LNCAP (cell line): ENCODE data around the gene CSMD2.
A peak's percentile ranks its signal among the peaks of the same experiment; 100 is the strongest.

Experiments
- TF ChIP-seq, protein P1 (sequence below): fragments of 450-650 bp; IDR thresholded peaks from 2 replicates; pipeline ENCODE4 v1.5.1; 2017; ENCODE audit warnings: mild to moderate bottlenecking

CSMD2 gene

DNA sequence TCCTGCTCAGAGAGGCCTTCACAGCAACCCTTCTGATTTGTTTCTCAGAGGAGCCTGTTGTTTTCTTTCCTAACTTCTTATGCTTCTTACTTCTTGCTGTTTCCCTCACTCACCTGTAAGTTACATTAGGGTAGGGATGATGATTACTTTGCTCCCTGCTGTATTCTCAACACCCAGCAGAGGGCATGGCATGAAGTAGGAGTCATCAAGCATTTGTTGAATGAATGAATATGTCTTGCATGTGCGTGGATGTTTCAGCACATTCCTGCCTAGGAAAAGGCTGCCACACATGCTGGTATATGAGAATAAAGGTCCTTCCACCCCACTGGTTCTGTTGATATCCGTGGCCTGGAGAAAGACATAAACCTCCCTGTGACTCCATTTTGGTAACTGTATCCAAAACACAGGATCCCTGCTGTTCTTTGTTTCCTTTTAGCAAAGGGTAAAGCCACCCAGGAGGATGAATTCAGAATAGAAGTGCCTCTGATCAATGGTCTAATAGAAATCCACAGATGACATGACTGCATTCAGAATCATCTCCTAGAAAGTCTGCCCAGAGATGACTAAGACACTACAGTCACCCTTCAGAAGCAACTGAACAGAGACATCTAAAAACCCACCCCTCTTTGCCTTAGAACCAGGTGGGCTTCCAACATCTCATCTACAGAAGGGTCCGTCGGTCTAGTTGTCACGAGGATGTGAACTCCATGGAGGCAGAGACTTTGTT lies 523.8 kb downstream of the CSMD2 start:
- TF ChIP-seq, protein P1, sequence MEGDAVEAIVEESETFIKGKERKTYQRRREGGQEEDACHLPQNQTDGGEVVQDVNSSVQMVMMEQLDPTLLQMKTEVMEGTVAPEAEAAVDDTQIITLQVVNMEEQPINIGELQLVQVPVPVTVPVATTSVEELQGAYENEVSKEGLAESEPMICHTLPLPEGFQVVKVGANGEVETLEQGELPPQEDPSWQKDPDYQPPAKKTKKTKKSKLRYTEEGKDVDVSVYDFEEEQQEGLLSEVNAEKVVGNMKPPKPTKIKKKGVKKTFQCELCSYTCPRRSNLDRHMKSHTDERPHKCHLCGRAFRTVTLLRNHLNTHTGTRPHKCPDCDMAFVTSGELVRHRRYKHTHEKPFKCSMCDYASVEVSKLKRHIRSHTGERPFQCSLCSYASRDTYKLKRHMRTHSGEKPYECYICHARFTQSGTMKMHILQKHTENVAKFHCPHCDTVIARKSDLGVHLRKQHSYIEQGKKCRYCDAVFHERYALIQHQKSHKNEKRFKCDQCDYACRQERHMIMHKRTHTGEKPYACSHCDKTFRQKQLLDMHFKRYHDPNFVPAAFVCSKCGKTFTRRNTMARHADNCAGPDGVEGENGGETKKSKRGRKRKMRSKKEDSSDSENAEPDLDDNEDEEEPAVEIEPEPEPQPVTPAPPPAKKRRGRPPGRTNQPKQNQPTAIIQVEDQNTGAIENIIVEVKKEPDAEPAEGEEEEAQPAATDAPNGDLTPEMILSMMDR, result peak; percentile 67

DNA sequence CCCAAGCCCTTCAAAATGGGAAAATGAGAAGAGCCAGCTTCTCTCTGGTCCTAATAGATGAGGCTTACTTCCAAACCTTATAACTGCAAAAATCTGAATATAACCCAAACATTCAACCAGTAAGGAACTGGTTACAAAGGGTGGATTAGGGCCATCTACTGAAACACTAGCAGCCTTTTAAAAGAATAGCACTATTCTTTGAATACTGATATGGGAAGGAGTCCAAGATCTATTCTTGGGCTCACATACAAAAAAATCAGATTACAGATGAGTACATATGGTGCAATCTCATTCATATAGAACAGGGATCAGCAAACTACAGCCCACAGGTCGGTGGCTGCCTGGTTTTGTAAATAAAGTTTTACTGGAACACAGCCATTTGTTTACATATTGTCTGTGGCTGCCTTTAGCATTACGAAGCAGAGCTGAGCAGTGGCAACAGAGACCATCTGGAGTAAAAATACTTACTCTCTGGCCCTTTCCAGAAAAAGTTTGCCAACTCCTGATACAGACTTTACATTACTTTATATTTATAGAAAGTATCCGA lies 524.8 kb downstream of the CSMD2 start:
- TF ChIP-seq, protein P1, result no peak

DNA sequence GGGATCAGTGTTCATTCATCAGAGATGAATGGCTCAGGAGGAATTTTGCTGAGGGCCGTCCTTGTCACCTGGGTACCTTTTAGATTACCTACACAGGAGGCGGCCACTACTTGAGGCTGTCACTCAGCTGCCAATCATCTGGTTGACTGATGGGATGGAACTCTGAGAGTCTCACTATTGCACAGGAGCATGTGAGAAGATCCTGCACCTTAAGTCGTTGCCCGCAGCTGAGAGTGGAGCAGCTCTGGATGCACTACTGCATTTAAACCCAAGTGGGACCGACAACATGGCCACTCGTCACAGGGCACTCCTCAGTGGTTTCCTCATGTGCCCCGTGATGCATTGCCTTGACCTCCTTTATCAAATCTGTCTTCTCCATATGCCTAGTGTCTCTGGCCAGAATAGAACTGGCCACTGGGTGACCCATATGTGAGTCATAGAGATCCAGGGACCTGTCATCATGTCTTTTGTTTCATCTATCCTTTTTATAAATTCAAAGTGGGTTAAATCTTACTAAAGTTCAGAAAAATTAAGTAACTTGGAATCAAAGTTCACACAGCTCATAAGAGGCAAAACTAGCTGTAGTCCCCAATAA lies 527.1 kb downstream of the CSMD2 start:
- TF ChIP-seq, protein P1, result no peak

DNA sequence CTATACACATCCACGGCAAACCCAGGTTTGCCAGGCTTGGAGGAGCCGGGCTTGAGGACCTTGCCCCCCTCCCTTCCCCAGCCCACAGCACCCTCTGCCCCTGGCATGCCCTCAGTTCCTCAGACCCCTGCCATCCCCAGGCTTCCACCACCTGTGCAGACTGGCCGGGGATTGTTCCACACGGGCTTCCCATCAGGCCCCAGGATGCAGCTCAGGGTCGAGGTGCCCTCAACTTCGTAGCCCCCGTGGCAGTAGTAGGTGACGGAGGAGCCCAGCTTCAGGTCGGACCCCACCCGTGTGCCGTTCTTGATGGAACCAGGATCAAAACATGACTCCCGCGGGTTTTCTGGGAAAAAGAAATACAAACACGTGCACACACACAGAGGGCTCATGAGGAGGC lies 528.8 kb downstream of the CSMD2 start:
- TF ChIP-seq, protein P1, result no peak

GRCh38 chr1:33635336-33636012 lies 529.6 kb downstream of the CSMD2 start:
- TF ChIP-seq, protein P1, result no peak

DNA sequence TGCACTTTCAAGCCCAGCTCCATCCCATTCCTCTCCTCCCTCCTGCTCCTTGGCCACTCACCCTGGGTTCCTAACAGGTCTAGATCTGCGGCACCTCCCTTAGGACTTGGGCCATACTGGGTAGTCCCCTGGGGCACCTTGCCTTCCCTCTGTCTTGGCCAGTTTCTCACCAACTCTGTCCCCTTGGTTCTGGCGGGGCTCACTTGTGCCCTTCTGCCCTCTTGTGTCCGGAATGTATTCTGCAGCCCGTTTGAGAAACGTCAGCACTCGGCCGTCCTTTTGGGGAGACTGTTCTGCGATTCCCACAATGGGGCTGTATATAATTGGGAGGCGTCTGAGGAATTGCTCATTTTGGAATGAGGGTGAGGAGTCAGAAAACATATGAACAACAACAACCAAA lies 530.2 kb downstream of the CSMD2 start:
- TF ChIP-seq, protein P1, result peak; percentile 84

GRCh38 chr1:33634143-33634542 lies 530.9 kb downstream of the CSMD2 start:
- TF ChIP-seq, protein P1, result no peak
